Neuron (in vitro differentiated cells): Measurements from ENCODE around the gene CD52.
A peak's percentile ranks its signal among the peaks of the same experiment; 100 is the strongest.
"Not testable (repeated sequence)": the region's sequence is repeated elsewhere in the genome, so short reads cannot be mapped to it uniquely, and the experiment has no call there.

Experiments
- H2AFZ ChIP-seq: one replicate; pipeline ENCODE4 v1.6.1; 2013; ENCODE audit warnings: low read depth, mild to moderate bottlenecking, inconsistent platforms, low read length, moderate library complexity
- H3K27me3 ChIP-seq: one replicate; pipeline ENCODE4 v1.6.1; 2013; ENCODE audit warnings: low read length; ENCODE audit not compliant: insufficient read depth
- H3K36me3 ChIP-seq: one replicate; pipeline ENCODE4 v1.6.1; 2013; ENCODE audit warnings: low read length; ENCODE audit not compliant: insufficient read depth
- H3K4me1 ChIP-seq: one replicate; pipeline ENCODE4 v1.6.1; 2013; ENCODE audit warnings: low read length; ENCODE audit not compliant: insufficient read depth
- H3K4me3 ChIP-seq: 2 replicates; pipeline ENCODE4 v1.5.1; 2013; ENCODE audit warnings: mild to moderate bottlenecking, low read length, moderate library complexity
- H3K9me3 ChIP-seq: one replicate; pipeline ENCODE4 v1.6.1; 2013; ENCODE audit warnings: low read length

CD52 gene

GRCh38 chr1:26297791-26298124, 20.0 kb upstream of the CD52 start:
- no peaks in the 10 kb centered on the region for H3K27me3 ChIP-seq
- no peaks in the 10 kb centered on the region for H3K4me1 ChIP-seq
- H2AFZ ChIP-seq: no peak overlapping the region
- peaks cover 4% of the 10 kb centered on the region for H3K36me3 ChIP-seq
- no peak overlapping the region for H3K4me3 ChIP-seq
- no peaks in the 10 kb centered on the region for H3K9me3 ChIP-seq

- Histone ChIP-seq H3K4me1 (peaks cover 2% of the 10 kb centered on the region), H3K4me3 (no peak overlapping the region), H3K9me3 (no peaks in the 10 kb centered on the region), H3K27me3 (no peaks in the 10 kb centered on the region), H3K36me3 (peaks cover 4% of the 10 kb centered on the region), H2AFZ (no peak overlapping the region)
These were observed 17.0 kb upstream of the CD52 start for GRCh38 chr1:26300578-26301275.

DNA sequence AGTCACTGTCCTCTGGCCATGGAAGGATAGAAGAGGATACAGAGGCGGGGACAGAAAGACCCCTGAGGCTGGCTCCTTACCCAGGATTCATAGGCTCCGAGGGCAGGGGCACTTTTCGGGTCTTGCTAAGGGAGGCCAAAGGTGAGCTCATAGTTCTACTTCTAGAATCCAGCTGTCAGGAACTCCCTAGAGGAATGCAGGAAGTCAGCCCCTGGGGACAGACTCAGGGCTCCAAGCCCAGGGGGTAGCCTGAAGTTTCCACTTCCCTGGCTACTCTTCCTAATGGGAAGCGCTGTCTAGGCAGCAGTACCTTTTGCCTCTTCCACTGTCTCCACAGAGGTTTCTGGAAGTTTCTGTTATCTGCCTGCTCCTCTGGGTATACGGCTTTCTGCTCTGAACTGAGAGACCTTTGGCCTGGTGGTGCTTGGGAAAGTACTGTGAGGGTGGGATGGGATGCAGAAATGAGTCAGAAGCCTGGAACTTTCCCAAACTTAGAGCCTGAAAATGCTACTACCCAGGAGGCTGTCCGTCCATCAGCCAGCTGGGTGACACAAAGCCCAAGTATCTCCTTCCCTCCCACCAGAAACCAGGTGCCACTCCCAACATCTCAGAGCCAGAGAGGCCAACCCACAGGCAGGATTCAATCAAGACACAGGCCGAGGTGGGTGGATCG, 14.9 kb upstream of the CD52 start:
- no peaks in the 10 kb centered on the region for H3K27me3 ChIP-seq
- H3K4me1 ChIP-seq: peaks cover 10% of the 10 kb centered on the region
- H3K9me3 ChIP-seq: no peaks in the 10 kb centered on the region
- H3K4me3 ChIP-seq: no peak overlapping the region
- H2AFZ ChIP-seq: no peak overlapping the region
- no peaks in the 10 kb centered on the region for H3K36me3 ChIP-seq

- peak overlapping the region; percentile 64 for H3K4me3 ChIP-seq
- H3K36me3 ChIP-seq: no peaks in the 10 kb centered on the region
- H3K4me1 ChIP-seq: peaks cover 10% of the 10 kb centered on the region
- no peaks in the 10 kb centered on the region for H3K27me3 ChIP-seq
- H2AFZ ChIP-seq: peak overlapping the region; percentile 69
- no peaks in the 10 kb centered on the region for H3K9me3 ChIP-seq
These were observed 12.0 kb upstream of the CD52 start for GRCh38 chr1:26305667-26306289.

DNA sequence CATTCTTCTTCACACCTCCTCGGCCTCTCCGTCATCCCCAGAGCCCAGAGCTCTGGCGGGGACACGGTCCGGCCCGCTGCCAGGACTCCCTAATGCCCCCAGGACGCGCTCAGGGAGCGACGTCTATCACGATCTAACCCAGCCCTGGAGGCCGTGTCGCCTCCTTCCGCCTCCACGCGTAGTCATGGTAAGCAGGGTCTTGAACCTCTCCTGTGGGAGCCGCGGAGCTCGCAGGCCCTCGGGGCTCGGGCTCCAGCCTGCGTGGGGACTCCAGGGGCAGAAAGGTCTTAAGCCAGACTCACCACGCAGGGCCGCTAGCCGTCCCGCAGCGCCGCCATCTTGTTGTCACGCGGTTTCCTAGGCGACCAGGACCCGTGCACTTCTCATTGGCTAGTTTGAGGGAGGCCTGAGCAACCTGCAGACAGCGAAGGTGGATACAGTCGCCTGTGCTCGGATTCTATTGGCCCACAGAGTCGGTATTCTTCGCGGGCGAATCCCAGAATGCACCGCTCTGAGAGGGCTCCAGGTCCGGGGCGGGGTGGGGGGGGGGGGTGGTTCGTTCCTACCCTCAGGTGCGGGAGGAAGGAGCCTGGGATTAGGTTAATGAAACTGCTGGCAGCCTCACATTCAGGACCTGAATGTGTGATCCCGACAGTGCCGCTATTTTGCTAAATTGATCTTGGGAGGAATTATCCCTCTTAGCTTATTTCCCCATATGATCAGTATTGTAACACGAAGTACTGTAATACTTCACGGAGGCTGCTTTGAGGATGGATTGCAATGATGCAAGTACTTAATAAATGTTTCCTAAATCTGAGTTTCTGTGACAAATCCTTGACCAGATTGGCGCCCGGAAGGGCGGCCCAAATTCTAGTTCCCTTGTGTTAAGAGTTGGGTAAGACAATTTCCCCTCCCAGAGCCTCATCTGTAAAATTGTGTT, 11.2 kb upstream of the CD52 start, which contains the start of gene UBXN11:
Gene UBXN11 (minus strand): TSS at position 347 of the 940 bp plus-strand sequence. CDS start 3,753 bp downstream, outside the sequence.
- Histone ChIP-seq H3K9me3 (no peaks in the 10 kb centered on the region), H3K27me3 (no peaks in the 10 kb centered on the region)

DNA sequence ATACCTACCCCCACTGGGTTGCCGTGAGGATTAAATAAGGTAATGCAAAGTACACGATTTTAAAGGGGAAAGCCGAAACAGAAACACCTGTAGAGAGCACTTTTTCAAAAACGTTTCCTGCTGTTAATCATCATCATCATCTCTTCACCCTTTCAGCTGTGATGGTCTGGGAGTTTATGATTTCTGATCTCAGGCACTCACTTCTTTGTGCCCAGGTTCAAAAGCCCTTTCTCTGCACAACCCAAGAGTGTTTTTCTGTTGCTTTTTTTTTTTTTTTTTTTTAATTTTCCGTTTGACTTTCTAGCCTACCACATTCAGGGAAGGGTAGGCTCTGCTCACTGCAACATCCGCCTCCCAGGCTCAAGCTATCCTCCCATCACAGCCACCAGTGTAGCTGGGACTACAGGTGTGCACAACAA, 10.4 kb upstream of the CD52 start:
- H3K4me1 ChIP-seq: peaks cover 10% of the 10 kb centered on the region
- H2AFZ ChIP-seq: peak overlapping the region; percentile 55
- H3K9me3 ChIP-seq: no peaks in the 10 kb centered on the region
- H3K4me3 ChIP-seq: no peak overlapping the region
- H3K27me3 ChIP-seq: no peaks in the 10 kb centered on the region
- no peaks in the 10 kb centered on the region for H3K36me3 ChIP-seq

More for the DNA sequence above, 11.2 kb upstream of the CD52 start, which contains the start of gene UBXN11:
- peak within 1 kb of the TSS; percentile 69 for H2AFZ ChIP-seq
- peak within 1 kb of the TSS; percentile 64 for H3K4me3 ChIP-seq
- peaks cover 10% of the 10 kb centered on the region for H3K4me1 ChIP-seq
- H3K36me3 ChIP-seq: no peaks in the 10 kb centered on the region

- H3K4me1 ChIP-seq: peaks cover 10% of the 10 kb centered on the region
- not testable (repeated sequence) for H3K4me3 ChIP-seq
These were observed 9.5 kb upstream of the CD52 start for GRCh38 chr1:26307966-26308899.

DNA sequence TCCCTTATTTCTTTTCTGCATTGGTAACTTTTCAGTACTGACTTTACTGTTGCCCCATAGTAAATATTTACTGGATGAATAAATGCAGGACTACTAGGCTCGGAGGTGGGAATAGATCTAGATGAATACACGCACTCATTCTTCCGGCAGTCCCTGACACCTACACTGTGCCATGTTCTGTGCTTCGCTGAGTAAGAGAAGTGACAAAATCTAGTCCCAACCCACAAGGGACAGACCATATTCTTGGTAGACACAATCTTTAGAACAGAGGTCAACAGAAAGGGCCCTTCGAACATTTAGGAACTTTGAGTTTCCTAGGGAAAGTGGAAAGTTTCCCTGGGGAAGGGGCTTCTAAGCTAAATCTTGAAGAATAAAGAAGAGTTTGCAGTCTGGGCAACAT, 3.3 kb upstream of the CD52 start:
- H2AFZ ChIP-seq: no peak overlapping the region
- H3K36me3 ChIP-seq: no peaks in the 10 kb centered on the region
- no peaks in the 10 kb centered on the region for H3K27me3 ChIP-seq

More at GRCh38 chr1:26307966-26308899, 9.5 kb upstream of the CD52 start:
- not testable (repeated sequence) for H3K36me3 ChIP-seq, H3K9me3 ChIP-seq, H3K27me3 ChIP-seq, H2AFZ ChIP-seq

GRCh38 chr1:26315874-26316850, 1.6 kb upstream of the CD52 start:
- Histone ChIP-seq H3K36me3 (no peaks in the 10 kb centered on the region), H3K4me1 (peaks cover under 1% of the 10 kb centered on the region), H3K27me3 (no peaks in the 10 kb centered on the region), H3K9me3 (no peaks in the 10 kb centered on the region), H3K4me3 (no peak overlapping the region), H2AFZ (no peak overlapping the region)

More for the DNA sequence above, 3.3 kb upstream of the CD52 start:
- Histone ChIP-seq H3K4me3 (no peak overlapping the region), H3K9me3 (no peaks in the 10 kb centered on the region), H3K4me1 (no peaks in the 10 kb centered on the region)

- Histone ChIP-seq H3K4me1 (peaks cover 2% of the 10 kb centered on the region), H3K36me3 (no peaks in the 10 kb centered on the region), H3K4me3 (no peak overlapping the region), H2AFZ (no peak overlapping the region), H3K27me3 (no peaks in the 10 kb centered on the region), H3K9me3 (no peaks in the 10 kb centered on the region)
These were observed 612 bp upstream of the CD52 start for GRCh38 chr1:26317146-26317545.

GRCh38 chr1:26318338-26319064, 743 bp downstream of the CD52 start:
- no peaks in the 10 kb centered on the region for H3K9me3 ChIP-seq
- no peaks in the 10 kb centered on the region for H3K27me3 ChIP-seq
- H3K36me3 ChIP-seq: no peaks in the 10 kb centered on the region
- H3K4me3 ChIP-seq: no peak overlapping the region
- no peak overlapping the region for H2AFZ ChIP-seq
- H3K4me1 ChIP-seq: peaks cover 2% of the 10 kb centered on the region
